Mucosa of stomach (tissue), 1 donor: Measurements from ENCODE around the gene CKB.

Experiments
- H3K27me3 ChIP-seq: one replicate; pipeline ENCODE4 v1.7.0; 2013; ENCODE audit warnings: mild to moderate bottlenecking, low read length; ENCODE audit not compliant: control insufficient read depth, insufficient read depth
- H3K36me3 ChIP-seq: one replicate; pipeline ENCODE4 v1.7.0; 2013; ENCODE audit warnings: low read length; ENCODE audit not compliant: control insufficient read depth, insufficient read depth
- H3K4me1 ChIP-seq: one replicate; pipeline ENCODE4 v1.7.0; 2013; ENCODE audit warnings: mild to moderate bottlenecking, low read length; ENCODE audit not compliant: control insufficient read depth, insufficient read depth
- H3K4me3 ChIP-seq: one replicate; pipeline ENCODE4 v1.7.0; 2013; ENCODE audit warnings: low read length
- H3K9ac ChIP-seq: one replicate; pipeline ENCODE4 v1.7.0; 2013; ENCODE audit warnings: mild to moderate bottlenecking, low read length, moderate library complexity
- H3K9me3 ChIP-seq: one replicate; pipeline ENCODE4 v1.7.0; 2013; ENCODE audit warnings: mild to moderate bottlenecking, low read length, moderate library complexity; ENCODE audit not compliant: control insufficient read depth
- donor health status: Pancreatic carcinoma.

The CKB gene

GRCh38 chr14:103508521-103509329 is 13.9 kb downstream of the CKB start:
- peaks cover 12% of the 10 kb centered on the region for H3K36me3 ChIP-seq
- H3K9ac ChIP-seq = no peak overlapping the region
- H3K4me3 ChIP-seq = no peak overlapping the region
- no peaks in the 10 kb centered on the region for H3K9me3 ChIP-seq
- peaks cover 16% of the 10 kb centered on the region for H3K4me1 ChIP-seq
- H3K27me3 ChIP-seq = no peaks in the 10 kb centered on the region

GRCh38 chr14:103507751-103508150 is 14.9 kb downstream of the CKB start:
- Histone ChIP-seq H3K9ac (no peak overlapping the region), H3K4me1 (peaks cover 6% of the 10 kb centered on the region), H3K4me3 (no peak overlapping the region)

GRCh38 chr14:103504991-103505565 is 17.6 kb downstream of the CKB start:
- peaks cover 13% of the 10 kb centered on the region for H3K36me3 ChIP-seq

More at GRCh38 chr14:103507751-103508150, 14.9 kb downstream of the CKB start:
- H3K36me3 ChIP-seq = peaks cover 13% of the 10 kb centered on the region
- H3K27me3 ChIP-seq = no peaks in the 10 kb centered on the region
- no peaks in the 10 kb centered on the region for H3K9me3 ChIP-seq

GRCh38 chr14:103503296-103503695 is 19.3 kb downstream of the CKB start:
- Histone ChIP-seq H3K9me3 (no peaks in the 10 kb centered on the region), H3K4me1 (peaks cover 5% of the 10 kb centered on the region), H3K27me3 (no peaks in the 10 kb centered on the region), H3K9ac (no peak overlapping the region), H3K36me3 (peaks cover 18% of the 10 kb centered on the region), H3K4me3 (no peak overlapping the region)

More at GRCh38 chr14:103504991-103505565, 17.6 kb downstream of the CKB start:
- H3K4me1 ChIP-seq = peaks cover 5% of the 10 kb centered on the region
- no peaks in the 10 kb centered on the region for H3K9me3 ChIP-seq
- H3K9ac ChIP-seq = no peak overlapping the region
- no peaks in the 10 kb centered on the region for H3K27me3 ChIP-seq
- no peak overlapping the region for H3K4me3 ChIP-seq

GRCh38 chr14:103502877-103503276 is 19.8 kb downstream of the CKB start:
- Histone ChIP-seq H3K27me3 (no peaks in the 10 kb centered on the region), H3K36me3 (peaks cover 18% of the 10 kb centered on the region)

GRCh38 chr14:103501921-103502669 is 20.5 kb downstream of the CKB start:
- Histone ChIP-seq H3K36me3 (peaks cover 18% of the 10 kb centered on the region), H3K9me3 (no peaks in the 10 kb centered on the region), H3K4me3 (no peak overlapping the region), H3K9ac (no peak overlapping the region), H3K4me1 (peaks cover 5% of the 10 kb centered on the region), H3K27me3 (no peaks in the 10 kb centered on the region)

More at GRCh38 chr14:103502877-103503276, 19.8 kb downstream of the CKB start:
- H3K9ac ChIP-seq = no peak overlapping the region
- no peaks in the 10 kb centered on the region for H3K9me3 ChIP-seq
- H3K4me1 ChIP-seq = peaks cover 5% of the 10 kb centered on the region
- H3K4me3 ChIP-seq = no peak overlapping the region

- H3K4me1 ChIP-seq = peaks cover 5% of the 10 kb centered on the region
- H3K9me3 ChIP-seq = no peaks in the 10 kb centered on the region
- H3K9ac ChIP-seq = no peak overlapping the region
- peaks cover 18% of the 10 kb centered on the region for H3K36me3 ChIP-seq
- no peaks in the 10 kb centered on the region for H3K27me3 ChIP-seq
- no peak overlapping the region for H3K4me3 ChIP-seq
Observed at GRCh38 chr14:103501041-103501870, 21.4 kb downstream of the CKB start.

- Histone ChIP-seq H3K9ac (no peak overlapping the region), H3K36me3 (peaks cover 20% of the 10 kb centered on the region), H3K9me3 (no peaks in the 10 kb centered on the region), H3K4me1 (peaks cover 5% of the 10 kb centered on the region), H3K27me3 (no peaks in the 10 kb centered on the region), H3K4me3 (no peak overlapping the region)
Observed at GRCh38 chr14:103500148-103500990, 22.3 kb downstream of the CKB start.

GRCh38 chr14:103499709-103500108 is 22.9 kb downstream of the CKB start:
- no peaks in the 10 kb centered on the region for H3K9me3 ChIP-seq
- H3K27me3 ChIP-seq = no peaks in the 10 kb centered on the region
- H3K36me3 ChIP-seq = peaks cover 14% of the 10 kb centered on the region
- H3K4me3 ChIP-seq = no peak overlapping the region
- H3K4me1 ChIP-seq = peaks cover 5% of the 10 kb centered on the region
- no peak overlapping the region for H3K9ac ChIP-seq

- peaks cover 8% of the 10 kb centered on the region for H3K36me3 ChIP-seq
Observed at GRCh38 chr14:103496776-103497175, 25.9 kb downstream of the CKB start.

GRCh38 chr14:103495854-103496253 is 26.8 kb downstream of the CKB start:
- Histone ChIP-seq H3K4me3 (no peak overlapping the region), H3K9me3 (no peaks in the 10 kb centered on the region), H3K9ac (no peak overlapping the region), H3K4me1 (peaks cover 5% of the 10 kb centered on the region), H3K36me3 (peaks cover 8% of the 10 kb centered on the region), H3K27me3 (no peaks in the 10 kb centered on the region)

More at GRCh38 chr14:103496776-103497175, 25.9 kb downstream of the CKB start:
- Histone ChIP-seq H3K9ac (no peak overlapping the region), H3K27me3 (no peaks in the 10 kb centered on the region), H3K4me1 (peaks cover 5% of the 10 kb centered on the region), H3K4me3 (no peak overlapping the region), H3K9me3 (no peaks in the 10 kb centered on the region)
